Hindlimb muscle (tissue), 1 donor: ENCODE measurements around the gene AKAP8L. TPM values are rescaled to one million over a fixed set of nuclear protein-coding genes. Genes with fewer than 3 reads are reported as not detected.
"Not testable (repeated sequence)": the region's sequence is repeated elsewhere in the genome, so short reads cannot be mapped to it uniquely, and the experiment has no call there.

Experiments
- DNase-seq: peaks from one replicate; pipeline ENCODE4 v3.0.0-alpha.2; 2013
- polyA plus RNA-seq: library from polyadenylated mRNA; unstranded; fragments of 120-200 nt; gene quantifications from one replicate; pipeline ENCODE4 v1.2.1, GENCODE V29; 2013; ENCODE audit not compliant: insufficient read length

AKAP8L gene
- polyA plus RNA-seq, 1 donor: 91.1 TPM

GRCh38 chr19:15352535-15352934 is 66.3 kb downstream of the AKAP8L start:
- not testable (repeated sequence) for DNase-seq

- not testable (repeated sequence) for DNase-seq
These were observed 77.5 kb downstream of the AKAP8L start for GRCh38 chr19:15341328-15341727.

- DNase-seq: no peak
These were observed 78.7 kb downstream of the AKAP8L start for GRCh38 chr19:15340086-15340485.

- no peak for DNase-seq
These were observed 81.6 kb downstream of the AKAP8L start for GRCh38 chr19:15337202-15337601.

GRCh38 chr19:15335992-15336391 is 82.8 kb downstream of the AKAP8L start:
- not testable (repeated sequence) for DNase-seq

GRCh38 chr19:15332311-15332996 is 86.3 kb downstream of the AKAP8L start, which contains the start of gene BRD4:
TSS of gene BRD4 (minus strand) at chr19:15332539. CDS start at chr19:15273099, 59,440 bp downstream.
- peak; percentile 82 for DNase-seq

GRCh38 chr19:15331419-15332310 is 87.1 kb downstream of the AKAP8L start:
- DNase-seq: peak; percentile 58

GRCh38 chr19:15330801-15331418 is 87.9 kb downstream of the AKAP8L start:
- peak; percentile 36 for DNase-seq

Other genes starting within 250 kb of the AKAP8L start
- 204 TPM for gene NOTCH3, start 218.0 kb downstream of the AKAP8L start, polyA plus RNA-seq
- 0.84 TPM for gene EPHX3, start 186.5 kb downstream of the AKAP8L start, polyA plus RNA-seq
- gene BRD4, start 86.4 kb downstream of the AKAP8L start, polyA plus RNA-seq: 47.5 TPM
- 22.1 TPM for gene AKAP8, start 39.2 kb downstream of the AKAP8L start, polyA plus RNA-seq
- 39.5 TPM for gene WIZ, start 31.0 kb upstream of the AKAP8L start, polyA plus RNA-seq
- 1.7 TPM for gene RASAL3, start 45.6 kb upstream of the AKAP8L start, polyA plus RNA-seq
- gene PGLYRP2, start 60.5 kb upstream of the AKAP8L start, polyA plus RNA-seq: not detected
- gene CYP4F22, start 89.5 kb upstream of the AKAP8L start, polyA plus RNA-seq: not detected
- gene CYP4F8, start 196.2 kb upstream of the AKAP8L start, polyA plus RNA-seq: not detected
- 0.08 TPM for gene CYP4F3, start 221.9 kb upstream of the AKAP8L start, polyA plus RNA-seq